ENCODE results near the gene KNTC1. TPM values are rescaled to one million over a fixed set of nuclear protein-coding genes. Genes with fewer than 3 reads are reported as not detected.
"Not testable (repeated sequence)": the region's sequence is repeated elsewhere in the genome, so short reads cannot be mapped to it uniquely, and the experiment has no call there.

The KNTC1 gene
- total RNA-seq, 1 donor from 2014 or later, result 6.6 TPM

DNA sequence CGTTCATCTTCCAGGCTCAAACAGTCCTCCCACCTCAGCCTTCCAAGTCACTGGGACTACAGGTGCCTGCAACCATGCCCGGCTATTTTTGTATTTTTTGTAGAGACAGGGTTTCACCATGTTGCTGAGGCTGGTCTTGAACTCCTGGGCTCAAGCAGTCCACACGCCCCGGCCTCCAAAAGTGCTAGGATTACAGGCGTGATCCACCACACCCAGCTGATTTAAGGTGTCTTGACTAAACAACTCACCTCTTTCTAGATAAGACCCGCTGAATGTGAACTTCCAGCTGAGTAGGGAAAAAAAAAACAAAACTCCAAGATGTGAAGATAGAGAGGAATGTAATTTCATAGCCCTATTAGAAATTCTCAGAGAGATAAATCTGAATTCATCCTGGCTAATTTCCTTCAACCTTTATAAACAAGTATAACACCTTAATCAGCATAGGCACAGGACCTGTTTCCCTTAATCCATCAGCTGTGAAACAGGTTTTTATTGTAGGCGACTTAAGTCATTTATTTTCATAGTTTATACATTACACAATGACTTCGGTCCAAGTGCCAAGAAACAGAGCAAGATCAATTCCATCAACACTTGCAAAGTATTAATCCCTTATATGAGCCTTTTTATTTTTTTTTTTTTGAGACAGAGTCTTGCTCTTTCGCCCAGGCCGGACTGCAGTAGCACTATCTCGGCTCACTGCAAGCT, 124.6 kb downstream of the KNTC1 start:
- no peak for DNase-seq (ENCODE audit: low read depth)

DNA sequence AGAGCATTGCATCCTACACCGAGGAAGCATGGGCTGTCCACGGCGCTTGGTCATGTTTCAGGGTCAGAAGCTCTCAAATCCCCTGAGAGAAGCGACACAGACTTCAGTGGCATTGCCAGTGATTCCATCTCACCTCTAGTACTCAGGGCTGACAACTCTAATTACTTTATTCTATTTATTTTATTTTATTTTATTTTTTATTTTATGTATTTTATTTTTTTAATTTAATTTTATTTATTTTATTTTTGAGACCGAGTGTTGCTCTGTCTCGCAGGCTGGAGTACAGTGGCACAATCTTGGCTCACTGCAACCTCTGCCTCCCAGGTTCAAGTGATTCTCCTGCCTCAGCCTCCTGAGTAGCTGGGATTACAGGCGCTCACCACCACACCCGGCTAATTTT, 126.2 kb downstream of the KNTC1 start:
- DNase-seq (ENCODE audit: low read depth), result not testable (repeated sequence)

DNA sequence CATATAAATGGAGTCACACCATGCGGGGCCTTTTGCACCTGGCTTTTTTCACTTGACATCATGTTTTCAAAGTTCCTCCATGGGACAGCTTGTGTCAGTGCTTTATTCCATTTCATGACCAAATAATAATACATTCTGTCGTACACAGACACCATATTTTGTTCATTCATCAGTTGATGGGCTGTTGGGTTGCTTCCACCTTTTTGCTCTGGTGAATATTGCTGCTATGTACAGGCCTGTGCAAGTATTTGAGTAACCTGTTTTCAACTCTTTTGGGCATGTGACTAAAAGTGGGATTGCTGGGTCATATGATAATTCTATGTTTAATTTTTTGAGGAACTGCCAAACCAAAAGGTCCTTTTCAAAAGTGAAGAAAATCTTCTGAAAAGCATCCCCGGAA, 129.2 kb downstream of the KNTC1 start:
- no peak for DNase-seq (ENCODE audit: low read depth)

DNA sequence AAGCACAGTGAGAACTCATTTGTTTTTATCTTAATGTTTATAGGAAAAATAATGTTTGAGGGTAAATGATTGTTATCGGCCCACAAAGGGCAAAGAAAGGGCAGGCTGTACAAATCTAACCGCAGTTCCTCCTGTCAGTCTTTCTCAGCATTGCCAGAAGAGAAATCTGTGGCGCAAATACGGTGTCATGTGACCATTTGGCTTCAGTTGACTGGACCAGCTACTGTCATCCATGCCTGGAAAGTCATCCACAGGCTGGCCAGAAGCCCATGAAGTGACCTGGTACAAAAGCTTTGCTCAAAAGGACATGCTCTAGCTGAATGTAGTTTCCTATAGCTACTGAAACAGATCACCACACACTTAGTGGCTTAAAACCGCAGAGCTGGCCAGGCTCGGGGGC, 132.5 kb downstream of the KNTC1 start:
- no peak for DNase-seq (ENCODE audit: low read depth)

DNA sequence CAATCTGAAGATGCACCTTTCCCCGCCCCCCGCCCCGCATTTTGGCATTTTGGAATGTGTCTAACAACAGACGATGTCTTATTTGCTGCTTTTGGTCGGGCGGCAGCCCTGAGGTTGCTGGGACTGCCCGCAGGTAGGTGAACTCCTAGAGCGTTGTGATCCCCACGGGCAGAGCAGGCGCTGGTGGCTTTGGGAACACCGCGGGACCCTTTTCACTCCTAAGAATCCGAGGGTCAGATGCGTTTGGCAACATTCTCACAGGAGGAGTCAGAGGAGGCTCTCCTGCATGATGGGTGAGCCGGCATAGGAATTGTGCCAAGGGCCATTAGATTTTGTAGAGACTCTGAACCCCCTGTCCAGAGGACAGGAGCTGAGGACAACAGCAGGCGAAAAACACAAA, 134.2 kb downstream of the KNTC1 start:
- DNase-seq (ENCODE audit: low read depth), result no peak

DNA sequence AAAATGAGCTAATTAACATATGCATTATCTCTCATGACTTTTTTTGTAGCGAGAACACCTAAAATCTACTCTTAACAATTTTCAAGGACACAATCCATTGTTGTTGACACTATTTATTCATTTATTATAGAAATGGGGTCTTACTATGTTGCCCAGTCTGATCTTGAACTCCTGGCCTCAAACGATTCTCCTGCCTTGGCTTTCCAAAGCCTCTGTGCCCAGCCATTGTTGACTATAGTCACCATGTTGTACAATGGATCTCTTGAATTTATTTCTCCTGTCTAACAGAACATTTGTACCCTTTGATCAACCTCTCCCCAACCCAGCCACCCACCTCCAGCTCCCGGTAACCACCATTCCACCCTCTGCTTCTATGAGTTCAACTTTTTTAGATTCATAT, 134.9 kb downstream of the KNTC1 start:
- no peak for DNase-seq (ENCODE audit: low read depth)

DNA sequence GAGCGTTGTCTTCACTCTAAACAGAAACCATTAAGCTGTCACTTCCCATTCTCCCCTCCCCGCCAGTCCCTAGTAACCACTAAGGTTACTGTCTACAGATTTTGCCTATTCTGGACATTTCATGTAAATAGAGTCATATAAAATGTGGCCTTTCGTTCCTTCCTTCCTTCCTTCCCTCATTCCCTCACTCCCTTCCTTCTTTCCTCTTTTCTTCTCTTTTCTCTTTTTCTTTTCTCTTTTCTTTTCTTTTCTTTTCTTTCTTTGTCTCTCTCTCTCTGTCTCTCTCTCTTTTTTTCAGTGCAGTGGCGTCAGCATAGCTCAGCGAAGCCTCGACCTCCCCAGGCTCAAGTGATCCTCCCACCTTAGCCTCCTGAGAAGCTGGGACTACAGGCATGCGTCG, 138.3 kb downstream of the KNTC1 start:
- no peak for DNase-seq (ENCODE audit: low read depth)

DNA sequence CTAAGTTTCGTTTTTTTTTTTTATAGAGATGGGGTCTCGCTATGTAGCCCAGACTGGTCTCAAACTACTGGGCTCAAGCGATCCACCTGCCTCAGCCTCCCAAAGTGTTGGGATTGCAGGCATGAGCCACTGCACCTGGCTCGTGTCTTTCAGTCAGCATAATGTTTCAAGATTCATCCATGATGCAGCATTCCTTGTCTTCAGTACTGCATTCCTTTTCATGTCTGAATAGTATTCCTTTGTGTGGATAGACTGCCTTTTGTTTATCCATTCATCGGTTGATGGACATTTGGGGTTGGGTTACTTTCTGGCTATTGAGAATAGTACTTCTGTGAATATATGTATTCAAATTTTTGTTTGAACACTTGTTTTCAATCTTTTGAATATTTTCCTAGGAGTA, 138.7 kb downstream of the KNTC1 start:
- DNase-seq (ENCODE audit: low read depth), result no peak

DNA sequence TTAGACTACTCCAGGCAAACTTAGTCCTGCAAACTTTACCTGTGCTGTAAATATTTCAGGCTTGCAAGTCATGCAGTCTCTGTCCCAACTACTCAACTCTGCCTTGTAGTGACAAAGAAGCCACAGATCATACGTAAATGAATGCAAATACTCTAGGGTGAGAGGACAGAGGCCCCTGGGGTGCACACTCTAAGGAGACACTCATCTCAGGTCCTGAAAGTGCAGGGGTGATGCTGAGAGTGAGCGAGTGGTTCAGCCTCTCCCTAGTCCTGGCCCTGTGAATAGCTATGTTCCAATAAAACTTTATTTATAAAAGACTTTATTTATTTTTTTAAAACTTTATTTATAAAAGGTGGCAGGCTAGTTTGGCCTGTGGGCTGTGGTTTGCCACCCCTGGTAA, 141.2 kb downstream of the KNTC1 start:
- DNase-seq (ENCODE audit: low read depth), result no peak

DNA sequence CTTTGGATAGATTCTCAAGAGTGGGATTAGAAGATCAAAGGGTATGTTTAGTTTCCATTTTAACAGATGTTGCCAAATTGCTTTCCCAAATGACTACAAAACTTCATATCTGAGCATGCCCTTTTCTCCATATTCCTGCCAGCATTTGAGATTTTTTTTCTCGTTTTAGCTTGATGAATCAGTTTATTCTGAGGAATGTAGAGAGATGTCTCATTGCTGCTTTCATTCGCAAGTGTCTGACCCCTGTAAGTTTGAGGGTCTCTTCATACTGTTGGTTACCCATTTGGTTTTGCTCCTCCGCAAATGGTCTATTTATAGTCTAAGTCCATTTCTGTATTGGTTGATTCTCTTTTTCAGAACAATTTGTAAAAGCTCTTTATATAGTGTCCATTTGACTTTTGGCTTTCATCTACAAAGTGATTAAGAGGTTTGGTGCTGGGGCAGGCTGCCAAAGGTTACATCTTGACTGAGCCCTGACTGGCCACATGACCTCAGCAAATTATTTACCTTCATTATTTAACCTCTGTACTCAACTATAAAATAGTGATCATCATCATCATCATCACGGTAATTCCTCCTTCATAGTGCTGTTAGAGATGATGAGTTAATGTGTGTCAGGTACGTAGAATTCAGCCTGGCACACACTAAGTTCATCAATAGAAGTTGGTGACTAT, 142.5 kb downstream of the KNTC1 start:
- DNase-seq (ENCODE audit: low read depth), result peak; percentile 33

DNA sequence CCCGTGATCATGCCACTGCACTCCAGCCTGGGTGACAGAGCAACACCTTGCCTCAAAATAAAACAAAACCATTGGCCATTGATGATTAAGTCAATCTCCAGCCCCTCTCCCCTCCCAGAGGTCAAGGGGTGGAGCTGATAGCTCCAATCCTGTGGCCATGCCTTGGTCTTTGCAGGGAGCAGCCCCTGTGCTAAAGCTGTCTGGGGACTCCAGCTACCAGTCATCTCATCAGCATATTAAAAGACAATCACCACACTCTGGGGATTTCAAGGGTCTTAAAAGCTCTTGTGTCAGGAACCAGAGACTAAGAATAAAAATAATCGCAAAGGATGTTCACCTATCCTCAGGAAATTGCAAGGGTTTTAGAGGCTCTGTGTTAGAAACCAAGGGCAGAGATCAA, 145.5 kb downstream of the KNTC1 start:
- DNase-seq (ENCODE audit: low read depth), result no peak

Other genes starting within 250 kb of the KNTC1 start
- 51.2 and 52.2 TPM in 2 replicates for gene CLIP1, start 104.6 kb upstream of the KNTC1 start, total RNA-seq
- gene ZCCHC8, start 26.3 kb upstream of the KNTC1 start, total RNA-seq, result 17.1 and 20.3 TPM in 2 replicates
- 70.4 and 83.3 TPM in 2 replicates for gene RSRC2, start 313 bp upstream of the KNTC1 start, total RNA-seq
- not detected in 2 replicates for gene HCAR2, start 176.1 kb downstream of the KNTC1 start, total RNA-seq
- not detected in 2 replicates for gene HCAR3, start 189.6 kb downstream of the KNTC1 start, total RNA-seq
- gene HCAR1, start 203.6 kb downstream of the KNTC1 start, total RNA-seq, result not detected in 2 replicates
- gene DENR, start 225.6 kb downstream of the KNTC1 start, total RNA-seq, result 45.5 and 60.7 TPM in 2 replicates
- 1.2 and 1.6 TPM in 2 replicates for gene CCDC62, start 247.3 kb downstream of the KNTC1 start, total RNA-seq

Measured in myocyte (in vitro differentiated cells).